HUES6 (cell line): ENCODE data around the gene ONECUT1.

Experiments used
- H3K27ac ChIP-seq: 2 replicates; pipeline ENCODE4 v1.7.0; 2013; ENCODE audit warnings: low read depth, mild to moderate bottlenecking, low read length, inconsistent platforms
- H3K27me3 ChIP-seq: 2 replicates; pipeline ENCODE4 v1.6.1; 2013; ENCODE audit warnings: low read length; ENCODE audit not compliant: control insufficient read depth, insufficient read depth
- H3K36me3 ChIP-seq: 2 replicates; pipeline ENCODE4 v1.6.1; 2013; ENCODE audit warnings: low read length; ENCODE audit not compliant: control insufficient read depth, insufficient read depth
- H3K4me1 ChIP-seq: 2 replicates; pipeline ENCODE4 v1.6.1; 2013; ENCODE audit warnings: low read length; ENCODE audit not compliant: control insufficient read depth, insufficient read depth
- H3K4me3 ChIP-seq: 2 replicates; pipeline ENCODE4 v1.5.1; 2013; ENCODE audit warnings: low read depth, low read length
- H3K9ac ChIP-seq: one replicate; pipeline ENCODE4 v1.6.1; 2013; ENCODE audit warnings: mild to moderate bottlenecking, low read length
- H3K9me3 ChIP-seq: 2 replicates; pipeline ENCODE4 v1.6.1; 2013; ENCODE audit warnings: low read depth, low read length; ENCODE audit not compliant: control insufficient read depth, insufficient read depth

The ONECUT1 gene

DNA sequence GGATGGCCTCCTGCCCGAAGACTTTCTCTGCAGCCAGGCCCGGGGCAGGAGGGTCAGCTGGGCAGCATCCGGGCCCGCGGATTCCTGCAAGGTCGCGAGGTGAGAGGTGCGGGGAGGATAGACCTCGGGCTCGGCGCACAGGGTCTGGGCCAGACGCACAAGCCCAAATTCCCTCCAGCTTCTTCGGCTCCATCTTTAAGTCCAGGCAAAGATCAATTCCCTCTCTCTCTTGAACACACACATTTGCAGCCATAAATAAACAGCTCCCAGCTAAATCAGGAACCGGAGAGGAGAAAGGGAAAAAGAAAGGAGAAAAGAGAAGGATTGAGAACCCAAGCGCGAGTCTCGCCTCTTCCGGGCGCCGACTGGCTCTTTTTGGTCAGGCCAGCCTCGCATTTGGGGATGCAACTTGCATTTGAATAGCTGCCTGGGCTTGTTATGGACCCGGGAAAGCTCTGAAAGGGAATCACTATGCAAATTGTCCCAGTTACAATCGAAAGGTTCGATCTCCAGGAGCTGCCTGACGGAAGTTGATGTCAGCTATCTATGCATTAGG is 14.5 kb upstream of the ONECUT1 start:
- peaks cover 91% of the 10 kb centered on the region for H3K27me3 ChIP-seq
- peak overlapping the region; percentile 64 for H3K4me3 ChIP-seq
- peak overlapping the region; percentile 42; the same call in 1 of the 2 replicates for H3K27ac ChIP-seq

DNA sequence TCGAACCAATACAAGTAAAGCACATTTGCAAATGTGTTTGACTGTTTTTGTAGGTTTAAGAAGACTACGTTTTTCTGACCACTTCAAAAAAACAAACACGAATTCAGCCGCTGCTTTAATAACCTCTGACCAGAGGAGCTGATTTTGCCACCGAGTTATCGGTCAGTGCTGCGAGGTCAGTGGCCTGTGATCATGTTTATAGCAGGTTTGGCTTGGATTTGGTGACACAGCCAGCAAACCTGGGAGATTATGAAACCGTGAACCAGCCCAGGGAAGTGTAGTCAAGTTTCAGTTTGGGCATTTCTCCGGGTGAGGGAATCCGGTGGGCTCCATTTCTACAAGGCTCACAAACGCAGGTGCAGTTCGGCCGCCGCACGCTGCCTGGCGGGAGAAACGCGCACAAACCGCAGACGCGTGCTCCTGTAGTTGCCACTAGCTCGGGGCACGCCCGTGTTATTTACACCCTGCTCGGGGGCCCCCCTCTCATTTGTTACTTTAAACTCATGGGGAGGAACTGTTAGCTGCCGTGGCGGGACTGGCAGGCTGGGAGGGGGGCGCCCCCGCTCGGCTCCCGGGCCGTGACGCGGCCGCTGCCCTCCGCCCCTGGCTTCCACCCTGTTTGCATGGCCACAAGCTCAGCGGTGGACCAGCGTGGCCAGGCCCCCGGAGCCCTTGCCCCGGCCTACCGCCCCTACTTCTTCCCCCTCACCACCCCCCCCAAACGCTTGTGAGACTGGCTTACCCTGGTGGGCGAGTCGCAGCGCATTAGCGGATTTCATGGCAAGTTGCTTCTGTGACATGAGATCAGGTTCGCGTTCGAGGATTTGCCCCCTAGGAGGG is 13.6 kb upstream of the ONECUT1 start:
- H3K4me1 ChIP-seq, result peaks cover 37% of the 10 kb centered on the region
- no peak overlapping the region for H3K9ac ChIP-seq
- no peak overlapping the region for H3K27ac ChIP-seq
- no peaks in the 10 kb centered on the region for H3K9me3 ChIP-seq
- H3K4me3 ChIP-seq, result peak overlapping the region; percentile 64
- peaks cover 94% of the 10 kb centered on the region for H3K27me3 ChIP-seq
- no peaks in the 10 kb centered on the region for H3K36me3 ChIP-seq

More for the DNA sequence above, 14.5 kb upstream of the ONECUT1 start:
- H3K9ac ChIP-seq, result peak overlapping the region; percentile 48
- peaks cover 27% of the 10 kb centered on the region for H3K4me1 ChIP-seq
- H3K9me3 ChIP-seq, result no peaks in the 10 kb centered on the region
- no peaks in the 10 kb centered on the region for H3K36me3 ChIP-seq

DNA sequence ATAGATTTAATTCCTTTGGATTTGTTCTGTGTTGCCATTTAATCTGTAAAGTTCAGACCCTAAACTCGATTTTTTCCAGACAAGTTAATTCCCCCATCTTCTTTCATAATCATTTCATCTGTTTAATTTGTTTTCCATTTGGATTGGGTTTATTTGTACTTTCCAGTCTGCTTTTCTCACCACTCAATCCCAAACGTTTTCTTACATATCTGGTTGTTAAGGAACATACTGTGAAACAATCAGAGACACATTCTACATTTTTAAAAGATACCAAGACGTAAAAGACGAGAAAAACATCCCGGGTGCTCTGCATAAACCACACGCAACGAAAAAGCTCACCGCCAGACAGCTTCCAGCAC is 13.0 kb upstream of the ONECUT1 start:
- Histone ChIP-seq H3K36me3 (no peaks in the 10 kb centered on the region), H3K4me3 (peak overlapping the region; percentile 64), H3K27me3 (peaks cover 99% of the 10 kb centered on the region), H3K4me1 (peaks cover 39% of the 10 kb centered on the region), H3K9ac (no peak overlapping the region), H3K9me3 (no peaks in the 10 kb centered on the region), H3K27ac (no peak overlapping the region)

DNA sequence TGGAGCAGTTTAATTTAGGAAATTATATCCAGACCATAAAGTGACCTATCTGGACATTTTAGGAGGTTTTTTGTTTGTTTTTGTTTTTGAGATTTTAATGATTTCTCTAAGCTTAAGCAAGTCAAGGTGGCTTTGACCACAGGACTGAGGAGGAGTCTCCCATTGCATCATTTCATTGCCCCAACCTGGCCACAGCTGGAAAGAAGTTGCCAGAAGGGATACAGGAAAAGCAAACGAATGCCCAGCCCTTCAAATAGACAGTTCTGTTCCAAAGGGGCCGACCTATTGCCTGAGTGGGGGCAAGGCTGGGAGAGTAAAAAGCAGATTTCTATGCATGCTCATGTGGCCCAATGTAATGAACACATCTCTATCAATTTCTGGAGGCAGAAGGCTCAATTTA is 12.0 kb upstream of the ONECUT1 start:
- no peak overlapping the region for H3K9ac ChIP-seq
- H3K4me3 ChIP-seq, result no peak overlapping the region
- H3K36me3 ChIP-seq, result no peaks in the 10 kb centered on the region
- H3K9me3 ChIP-seq, result no peaks in the 10 kb centered on the region
- no peak overlapping the region for H3K27ac ChIP-seq
- peaks cover 99% of the 10 kb centered on the region for H3K27me3 ChIP-seq
- peaks cover 49% of the 10 kb centered on the region for H3K4me1 ChIP-seq

DNA sequence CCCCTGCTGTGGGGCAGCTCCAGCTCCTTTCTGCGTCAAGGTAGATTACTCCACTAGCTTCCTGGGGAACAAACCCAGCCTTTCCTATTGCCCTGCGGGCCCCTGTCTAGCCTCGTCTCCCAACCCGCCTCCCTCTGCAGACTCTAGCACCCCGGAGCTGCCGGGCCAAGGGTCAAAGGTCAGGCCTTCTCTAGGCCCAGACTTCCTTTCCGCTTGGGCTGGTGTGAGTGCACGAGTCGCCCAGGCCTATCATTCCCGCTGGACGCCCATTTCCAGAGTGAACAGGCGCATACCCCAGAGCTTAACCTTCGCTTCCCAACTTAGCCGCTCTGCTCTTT is 11.6 kb upstream of the ONECUT1 start:
- Histone ChIP-seq H3K36me3 (no peaks in the 10 kb centered on the region), H3K4me3 (no peak overlapping the region), H3K9ac (no peak overlapping the region), H3K4me1 (peaks cover 52% of the 10 kb centered on the region), H3K27me3 (peaks cover 99% of the 10 kb centered on the region), H3K9me3 (no peaks in the 10 kb centered on the region), H3K27ac (no peak overlapping the region)

DNA sequence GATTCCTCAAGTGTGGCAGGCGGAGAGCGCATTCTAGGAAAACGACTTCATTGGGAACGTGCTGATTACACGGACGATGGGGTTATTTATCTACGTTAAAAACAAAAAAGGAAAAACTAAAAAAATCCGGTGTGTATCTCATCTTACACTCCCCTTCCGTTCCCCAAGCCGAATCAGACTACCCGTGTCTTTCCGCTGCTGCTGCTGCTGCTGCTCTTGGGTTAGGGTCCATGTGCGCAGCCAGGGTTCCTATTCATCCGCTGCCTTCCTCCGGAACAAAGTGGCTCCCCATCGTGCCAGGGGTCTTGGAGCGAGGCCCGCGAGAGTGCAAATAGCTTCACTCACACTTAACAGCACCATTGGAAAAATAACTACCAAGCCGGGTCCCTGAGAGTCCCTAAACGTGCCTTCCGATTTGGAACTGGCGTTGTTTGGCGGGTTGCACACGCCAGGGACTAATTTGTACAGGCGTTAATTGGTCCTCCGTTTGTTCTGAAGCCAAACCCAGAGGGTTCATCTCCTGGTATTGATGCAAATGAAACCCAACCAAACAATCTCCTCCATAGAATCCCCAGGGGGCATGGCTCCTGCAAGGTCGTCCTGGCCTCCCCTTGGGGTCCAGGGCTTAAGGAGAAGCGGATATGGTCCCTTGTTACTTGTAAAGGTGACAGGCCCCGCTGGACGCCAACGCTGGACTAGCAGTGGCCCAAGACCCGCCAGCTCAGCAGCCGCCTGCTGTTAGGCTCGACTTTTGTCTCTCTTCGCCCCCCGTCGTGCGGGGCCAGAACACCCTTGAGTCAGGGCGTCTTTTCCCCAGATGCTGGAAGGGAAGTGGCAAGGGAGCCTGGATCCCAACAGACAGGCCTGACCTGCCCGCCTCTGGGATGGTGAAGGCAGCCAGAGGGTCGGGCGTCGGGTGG is 11.0 kb upstream of the ONECUT1 start:
- Histone ChIP-seq H3K9ac (no peak overlapping the region), H3K27ac (no peak overlapping the region), H3K36me3 (no peaks in the 10 kb centered on the region), H3K4me1 (peaks cover 51% of the 10 kb centered on the region), H3K27me3 (peaks cover 99% of the 10 kb centered on the region), H3K4me3 (no peak overlapping the region), H3K9me3 (no peaks in the 10 kb centered on the region)

DNA sequence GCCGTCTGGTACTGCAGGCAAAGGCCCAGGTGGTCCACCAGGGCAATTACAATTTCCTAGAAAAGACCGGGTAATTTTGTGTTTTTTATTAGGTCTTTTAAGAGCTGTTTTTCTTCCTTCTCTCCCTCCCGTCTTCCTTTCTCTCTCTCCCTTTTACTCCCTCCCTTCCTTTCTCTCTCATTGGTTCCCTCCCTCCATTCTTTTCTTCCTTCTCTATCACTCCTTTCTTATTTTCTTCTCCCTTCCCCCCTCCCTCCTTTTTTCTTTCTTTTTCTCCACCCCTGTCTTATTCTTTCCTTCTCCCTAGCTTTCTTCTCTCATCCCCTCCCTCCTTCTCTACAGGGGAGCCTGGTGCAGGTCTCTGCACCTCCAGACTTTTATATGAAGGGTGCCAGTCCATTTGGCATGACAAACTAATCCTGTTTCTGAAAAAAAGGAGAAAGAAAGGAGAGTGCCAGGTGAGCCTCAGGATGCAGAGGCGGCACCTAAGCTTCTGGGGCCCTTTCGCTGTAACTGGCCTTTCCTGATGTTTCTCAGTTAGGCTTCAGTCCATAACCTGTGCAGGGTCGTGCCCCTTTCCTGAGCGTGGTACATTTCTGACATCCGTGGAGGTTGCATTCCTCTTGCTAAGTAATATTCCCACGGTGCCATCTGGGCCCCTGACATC is 9.1 kb upstream of the ONECUT1 start:
- H3K9ac ChIP-seq, result no peak overlapping the region
- H3K4me3 ChIP-seq, result peak overlapping the region; percentile 51
- H3K27ac ChIP-seq, result no peak overlapping the region
- peaks cover 57% of the 10 kb centered on the region for H3K4me1 ChIP-seq
- no peaks in the 10 kb centered on the region for H3K36me3 ChIP-seq
- peaks cover 100% of the 10 kb centered on the region for H3K27me3 ChIP-seq
- no peaks in the 10 kb centered on the region for H3K9me3 ChIP-seq

DNA sequence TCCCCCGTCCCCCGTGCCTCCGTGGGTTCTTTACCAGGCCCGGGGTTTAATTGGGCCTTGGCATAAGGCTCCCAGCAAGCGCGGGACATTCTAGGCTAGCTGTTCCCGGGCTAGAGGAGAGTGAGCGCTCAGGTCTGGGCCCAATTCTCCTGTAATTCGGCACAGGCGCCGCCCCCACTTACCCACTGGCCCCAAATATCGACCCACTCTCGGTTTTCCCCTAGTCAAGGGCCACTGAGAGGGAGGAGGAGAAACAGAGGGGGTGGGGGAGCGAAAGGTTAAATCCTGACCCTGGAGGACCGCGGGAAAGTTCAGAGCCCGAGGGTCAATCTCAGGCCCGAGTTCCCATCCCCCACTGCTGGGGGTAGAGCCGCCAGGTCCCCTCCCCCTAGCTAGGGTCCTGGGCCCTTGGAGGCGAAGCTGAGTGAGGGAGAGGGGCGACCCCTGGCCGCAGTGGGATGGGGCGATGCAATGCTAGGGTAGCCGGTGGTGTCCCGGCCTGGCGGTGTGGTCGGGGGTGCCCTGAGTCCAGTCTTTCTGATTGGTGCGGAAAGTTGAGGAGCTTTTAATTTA is 8.5 kb upstream of the ONECUT1 start:
- no peaks in the 10 kb centered on the region for H3K36me3 ChIP-seq
- peaks cover 60% of the 10 kb centered on the region for H3K4me1 ChIP-seq
- peaks cover 100% of the 10 kb centered on the region for H3K27me3 ChIP-seq
- no peak overlapping the region for H3K27ac ChIP-seq
- H3K9ac ChIP-seq, result no peak overlapping the region
- H3K9me3 ChIP-seq, result no peaks in the 10 kb centered on the region
- H3K4me3 ChIP-seq, result peak overlapping the region; percentile 51

DNA sequence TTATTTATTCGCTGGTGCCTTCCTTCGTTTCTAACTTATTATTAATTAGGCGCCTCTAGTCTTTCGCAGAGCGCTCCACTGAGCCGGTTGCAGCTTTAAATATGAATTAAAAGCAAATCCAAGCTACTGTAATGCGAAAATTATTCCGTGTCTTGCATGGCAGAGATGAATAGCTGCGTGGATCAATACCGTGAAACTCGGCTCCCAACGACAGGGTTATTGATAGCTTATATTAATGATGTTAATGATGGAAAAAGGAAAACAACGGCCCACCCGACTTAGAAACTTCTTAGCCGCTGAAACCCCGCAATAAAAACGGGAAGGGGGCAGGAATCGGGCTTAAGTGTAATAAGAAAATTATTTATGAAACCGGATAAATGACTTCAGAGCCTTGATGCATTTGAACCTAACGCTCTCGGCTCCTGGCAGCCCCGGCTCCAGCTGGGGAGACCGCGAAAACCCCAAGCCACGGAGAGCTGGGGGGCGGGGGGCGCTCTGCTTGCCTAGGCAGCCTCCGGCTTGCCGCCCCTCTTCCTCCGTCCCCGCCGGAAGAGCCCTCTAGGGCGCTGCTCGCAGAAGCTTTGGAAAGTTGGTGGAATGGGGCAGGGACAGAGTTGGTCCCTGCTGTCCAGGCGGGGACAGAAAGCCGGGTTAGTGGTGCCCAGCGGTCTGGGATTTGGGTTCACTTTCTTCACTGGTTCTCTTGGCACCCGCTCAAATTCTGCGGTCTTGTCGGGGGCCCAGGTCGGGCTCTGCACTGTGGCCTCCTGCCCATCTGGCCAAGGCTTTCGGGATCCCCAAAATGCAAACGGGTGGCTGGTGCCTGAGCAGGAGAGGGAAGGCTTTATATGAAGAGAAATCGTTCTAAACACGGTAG is 7.7 kb upstream of the ONECUT1 start:
- Histone ChIP-seq H3K4me1 (peaks cover 60% of the 10 kb centered on the region), H3K9me3 (no peaks in the 10 kb centered on the region), H3K27me3 (peaks cover 100% of the 10 kb centered on the region), H3K4me3 (peak overlapping the region; percentile 51), H3K27ac (no peak overlapping the region), H3K9ac (no peak overlapping the region), H3K36me3 (no peaks in the 10 kb centered on the region)
